Breast epithelium (tissue), 4 donors: ENCODE measurements around the gene CACHD1. TPM values are rescaled to one million over a fixed set of nuclear protein-coding genes. Genes with fewer than 3 reads are reported as not detected.

Experiments
- DNase-seq, 2 donors: peaks; one replicate each; pipeline ENCODE4 v3.0.0-alpha.2; 2019; ENCODE audit warnings: low spot score in 2 of 2
- H3K27ac ChIP-seq, 2 donors: fragments of 200-600 bp; sonication (generic) in 1 of 2; one replicate each; pipeline ENCODE4 v1.5.1; 2016 to 2019; ENCODE audit warnings: mild to moderate bottlenecking in 1 of 2
- H3K27me3 ChIP-seq, 2 donors: fragments of 200-600 bp; sonication (generic) in 1 of 2; one replicate each; pipeline versions ENCODE4 v1.5.1 to v1.6.0; 2017 to 2019; ENCODE audit warnings: control low read depth in 1 of 2, mild to moderate bottlenecking in 1 of 2
- H3K36me3 ChIP-seq: fragments of 200-600 bp; one replicate; pipeline ENCODE4 v1.5.1; 2019
- H3K4me1 ChIP-seq, 2 donors: fragments of 200-600 bp; sonication (generic); one replicate each; pipeline ENCODE4 v1.5.1; 2016 to 2019; ENCODE audit warnings: control low read depth in 1 of 2
- H3K4me3 ChIP-seq, 3 donors: fragments of 200-600 bp; sonication (generic); 1 replicate in 2 of 3; 2 replicates in 1 of 3; pipeline ENCODE4 v1.5.1; 2016 to 2019; ENCODE audit warnings: mild to moderate bottlenecking in 3 of 3, moderate library complexity in 2 of 3
- H3K9me3 ChIP-seq, 2 donors: fragments of 200-600 bp; sonication (generic) in 1 of 2; one replicate each; pipeline ENCODE4 v1.5.1; 2016 to 2019; ENCODE audit warnings: control low read depth in 1 of 2
- CTCF ChIP-seq, 3 donors: fragments of 450-650 bp; IDR thresholded peaks; one replicate each; pipeline ENCODE4 v1.5.1; 2016 to 2017; ENCODE audit warnings: antibody characterized with exemption in 3 of 3, mild to moderate bottlenecking in 3 of 3, moderate library complexity in 3 of 3
- POLR2A ChIP-seq: fragments of 450-650 bp; IDR thresholded peaks from one replicate; pipeline ENCODE4 v1.6.1; 2016; ENCODE audit warnings: antibody characterized with exemption, mild to moderate bottlenecking, moderate library complexity
- POLR2AphosphoS5 ChIP-seq, 3 donors: sonication (generic); formaldehyde crosslinking; IDR thresholded peaks; one replicate each; pipeline ENCODE4 v1.6.1; 2017; ENCODE audit warnings: antibody characterized with exemption in 3 of 3
- intact Hi-C: fragments of 100-400 bp; cut with DNase I; formaldehyde crosslinking; loops from one replicate; pipeline ENCODE4 v1.15.1; 2023; ENCODE audit warnings: low total_unique reads
- total RNA-seq, 3 donors: library from RNA; depleted of rRNA; stranded (reverse); fragments of >200 nt; gene quantifications; one replicate each; pipeline ENCODE4 v1.1.0, GENCODE V29; 2016

CACHD1 gene
- total RNA-seq, 3 donors from 2014 or later, result 21.6 to 31.9 (median 25.3) TPM

GRCh38 chr1:64588876-64589275 is 118.9 kb downstream of the CACHD1 start:
- Histone ChIP-seq H3K4me1 (no peaks in the 10 kb centered on the region), H3K27ac (no peak overlapping the region), H3K27me3 (no peaks in the 10 kb centered on the region), H3K36me3 (no peaks in the 10 kb centered on the region), H3K4me3 (no peak overlapping the region), H3K9me3 (no peaks in the 10 kb centered on the region)
- intact Hi-C loops, result no loop called here
- TF ChIP-seq POLR2AphosphoS5 (IDR thresholded peaks at IDR 0.05), result no peak
- TF ChIP-seq CTCF (IDR thresholded peaks at IDR 0.05), result no peak
- no peak for TF ChIP-seq POLR2A
- DNase-seq, result no peak

GRCh38 chr1:64590316-64590715 is 120.4 kb downstream of the CACHD1 start:
- Histone ChIP-seq H3K27ac (no peak overlapping the region), H3K4me3 (no peak overlapping the region), H3K27me3 (no peaks in the 10 kb centered on the region), H3K9me3 (no peaks in the 10 kb centered on the region), H3K4me1 (no peaks in the 10 kb centered on the region), H3K36me3 (no peaks in the 10 kb centered on the region)
- intact Hi-C loops, result no loop called here
- no peak for TF ChIP-seq POLR2A
- no peak for TF ChIP-seq POLR2AphosphoS5 (IDR thresholded peaks at IDR 0.05)
- no peak for TF ChIP-seq CTCF (IDR thresholded peaks at IDR 0.05)
- DNase-seq, result no peak

- no peaks in the 10 kb centered on the region for H3K9me3 ChIP-seq
- no peaks in the 10 kb centered on the region for H3K27me3 ChIP-seq
- no peak for DNase-seq
- H3K36me3 ChIP-seq, result no peaks in the 10 kb centered on the region
- intact Hi-C loops, result no loop called here
- no peak overlapping the region for H3K27ac ChIP-seq
- no peak overlapping the region for H3K4me3 ChIP-seq
- no peaks in the 10 kb centered on the region for H3K4me1 ChIP-seq
- TF ChIP-seq POLR2AphosphoS5 (IDR thresholded peaks at IDR 0.05) (no peak), CTCF (IDR thresholded peaks at IDR 0.05) (no peak), POLR2A (no peak)
Observed at GRCh38 chr1:64594446-64594845, 124.5 kb downstream of the CACHD1 start.

- no peak for TF ChIP-seq POLR2AphosphoS5 (IDR thresholded peaks at IDR 0.05)
- TF ChIP-seq CTCF (IDR thresholded peaks at IDR 0.05), result no peak
- no peak for TF ChIP-seq POLR2A
- no peaks in the 10 kb centered on the region for H3K27me3 ChIP-seq
- intact Hi-C loops, result no loop called here
- H3K36me3 ChIP-seq, result no peaks in the 10 kb centered on the region
- H3K4me3 ChIP-seq, result no peak overlapping the region
- DNase-seq, result no peak
- H3K27ac ChIP-seq, result no peak overlapping the region
- no peaks in the 10 kb centered on the region for H3K9me3 ChIP-seq
- H3K4me1 ChIP-seq, result no peaks in the 10 kb centered on the region
Observed at GRCh38 chr1:64595871-64596515, 126.1 kb downstream of the CACHD1 start.

GRCh38 chr1:64597113-64597512 is 127.2 kb downstream of the CACHD1 start:
- no peaks in the 10 kb centered on the region for H3K27me3 ChIP-seq

More at GRCh38 chr1:64597113-64597512, 127.2 kb downstream of the CACHD1 start:
- TF ChIP-seq POLR2A, result no peak
- TF ChIP-seq POLR2AphosphoS5 (IDR thresholded peaks at IDR 0.05), result no peak
- TF ChIP-seq CTCF (IDR thresholded peaks at IDR 0.05), result no peak
- intact Hi-C loops, result no loop called here
- Histone ChIP-seq H3K4me1 (no peaks in the 10 kb centered on the region), H3K9me3 (no peaks in the 10 kb centered on the region), H3K36me3 (no peaks in the 10 kb centered on the region), H3K27ac (no peak overlapping the region), H3K4me3 (no peak overlapping the region)
- no peak for DNase-seq
